Subcutaneous abdominal adipose tissue (tissue), 5 donors: ENCODE results near the gene RAP2A.

Experiments used
- H3K27ac ChIP-seq: one replicate; pipeline ENCODE4 v1.7.0; 2013; ENCODE audit warnings: low read depth, mild to moderate bottlenecking, inconsistent platforms, low read length, moderate library complexity
- H3K27me3 ChIP-seq, 5 donors: one replicate each; pipeline ENCODE4 v1.7.0; 2013; ENCODE audit warnings: low read length in 5 of 5, inconsistent platforms in 1 of 5; ENCODE audit not compliant: control insufficient read depth in 5 of 5, insufficient read depth in 4 of 5
- H3K36me3 ChIP-seq, 5 donors: one replicate each; pipeline ENCODE4 v1.7.0; 2013; ENCODE audit warnings: low read length in 5 of 5; ENCODE audit not compliant: control insufficient read depth in 5 of 5, insufficient read depth in 5 of 5
- H3K4me1 ChIP-seq, 5 donors: one replicate each; pipeline ENCODE4 v1.7.0; 2013; ENCODE audit warnings: low read length in 5 of 5, mild to moderate bottlenecking in 3 of 5, moderate library complexity in 1 of 5; ENCODE audit not compliant: control insufficient read depth in 5 of 5, insufficient read depth in 5 of 5
- H3K4me3 ChIP-seq, 5 donors: one replicate each; pipeline ENCODE4 v1.7.0; 2013; ENCODE audit warnings: low read length in 5 of 5, low read depth in 1 of 5
- H3K9ac ChIP-seq, 5 donors: one replicate each; pipeline ENCODE4 v1.7.0; 2013; ENCODE audit warnings: low read length in 5 of 5, mild to moderate bottlenecking in 4 of 5, moderate library complexity in 3 of 5
- H3K9me3 ChIP-seq, 5 donors: one replicate each; pipeline ENCODE4 v1.7.0; 2013; ENCODE audit warnings: low read length in 5 of 5; ENCODE audit not compliant: control insufficient read depth in 5 of 5
- donor health status: healthy.
- donor health status: healthy.
- donor health status: healthy.
- donor health status: healthy.
- donor health status: healthy.

The RAP2A gene

GRCh38 chr13:97466722-97467121 is 32.8 kb downstream of the RAP2A start:
- Histone ChIP-seq H3K27ac (no peak overlapping the region), H3K36me3 (peaks cover 7 to 13% (median 11%) of the 10 kb centered on the region in 5 donors), H3K4me1 (peaks cover 0 to 6% (median 0%) of the 10 kb centered on the region in 5 donors), H3K4me3 (no peak overlapping the region), H3K27me3 (no peaks in the 10 kb centered on the region), H3K9ac (no peak overlapping the region), H3K9me3 (no peaks in the 10 kb centered on the region)

DNA sequence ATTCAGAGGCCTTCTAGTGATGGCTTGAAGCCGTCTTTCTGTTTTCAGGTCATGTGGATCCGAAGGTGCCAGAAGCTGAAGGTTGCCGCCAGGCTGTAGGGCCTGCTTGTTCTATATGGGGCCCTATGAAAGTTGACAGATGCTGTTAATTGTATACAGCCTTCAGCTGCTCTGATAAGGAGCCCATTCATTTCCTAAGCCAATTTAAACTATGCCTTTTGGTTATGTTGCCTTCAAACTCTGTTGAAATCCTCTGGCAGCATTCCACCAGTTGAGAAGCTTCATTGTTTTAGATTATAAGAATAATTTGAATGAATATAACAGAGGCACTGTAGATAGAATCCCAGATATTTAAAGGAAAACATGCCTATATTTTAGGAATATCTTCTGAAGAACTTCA is 34.4 kb downstream of the RAP2A start:
- Histone ChIP-seq H3K4me3 (no peak overlapping the region), H3K27ac (no peak overlapping the region), H3K27me3 (no peaks in the 10 kb centered on the region), H3K4me1 (peaks cover 0 to 6% (median 0%) of the 10 kb centered on the region in 5 donors), H3K9ac (no peak overlapping the region), H3K9me3 (no peaks in the 10 kb centered on the region), H3K36me3 (peaks cover 7 to 13% (median 11%) of the 10 kb centered on the region in 5 donors)

DNA sequence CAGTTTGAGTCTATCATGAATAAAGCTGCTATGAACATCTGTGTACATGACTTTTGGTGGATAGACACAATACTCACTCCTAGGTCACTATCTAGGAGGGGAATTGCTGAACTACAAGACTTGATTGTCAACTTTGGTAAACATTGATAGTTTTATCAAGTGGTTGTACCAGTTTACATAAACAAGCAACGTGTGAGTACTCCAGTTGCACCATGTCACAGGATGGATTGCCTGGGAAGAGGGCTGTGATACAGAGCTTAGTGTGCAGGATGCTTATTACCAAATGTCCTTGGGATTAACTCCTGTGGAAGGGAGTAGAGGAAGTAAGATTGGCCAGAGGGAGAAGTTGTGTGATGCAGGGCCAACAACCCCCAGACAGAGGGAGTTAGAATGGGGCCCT is 37.7 kb downstream of the RAP2A start:
- Histone ChIP-seq H3K27ac (no peak overlapping the region), H3K9ac (no peak overlapping the region)

DNA sequence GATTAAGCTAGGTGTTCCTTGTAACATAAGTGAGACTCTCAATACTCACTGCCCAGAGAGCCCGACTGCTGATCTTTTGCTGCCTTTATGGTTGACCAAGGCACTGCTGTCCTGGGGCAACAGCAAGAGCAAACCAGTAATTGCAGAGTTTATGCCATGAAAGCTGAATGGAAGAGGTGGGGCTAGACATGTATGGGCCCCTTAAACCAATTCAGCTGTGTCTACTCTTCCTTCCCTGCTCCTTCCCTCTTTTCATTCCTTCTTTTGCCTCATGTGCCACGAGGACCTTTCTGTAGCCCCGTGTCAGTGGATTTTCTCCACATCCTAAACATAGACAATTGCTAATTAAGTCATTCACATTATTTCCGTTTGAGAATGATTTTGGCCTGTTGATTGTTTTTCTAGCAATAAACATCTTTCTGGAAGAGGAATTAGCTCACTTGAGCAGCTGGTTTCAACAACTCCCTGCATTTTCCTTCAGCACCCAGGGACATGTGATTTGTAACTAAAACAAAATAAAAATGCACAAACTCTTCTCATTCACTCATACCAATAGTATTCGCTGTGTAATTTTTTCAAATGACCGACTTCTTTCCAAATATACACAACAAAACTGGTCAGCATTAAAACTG is 40.5 kb downstream of the RAP2A start:
- Histone ChIP-seq H3K4me1 (peaks cover 0 to 19% (median 14%) of the 10 kb centered on the region in 5 donors), H3K36me3 (no peaks in the 10 kb centered on the region), H3K27me3 (no peaks in the 10 kb centered on the region), H3K4me3 (no peak overlapping the region), H3K9me3 (no peaks in the 10 kb centered on the region), H3K27ac (no peak overlapping the region), H3K9ac (no peak overlapping the region)

More for the DNA sequence above, 37.7 kb downstream of the RAP2A start:
- Histone ChIP-seq H3K36me3 (no peaks in the 10 kb centered on the region), H3K9me3 (no peaks in the 10 kb centered on the region), H3K4me3 (no peak overlapping the region), H3K27me3 (no peaks in the 10 kb centered on the region), H3K4me1 (peaks cover 0 to 22% (median 14%) of the 10 kb centered on the region in 5 donors)

- H3K4me1 ChIP-seq: peaks cover 0 to 19% (median 14%) of the 10 kb centered on the region in 5 donors
- no peak overlapping the region for H3K9ac ChIP-seq
- H3K9me3 ChIP-seq: no peaks in the 10 kb centered on the region
- no peaks in the 10 kb centered on the region for H3K36me3 ChIP-seq
- no peak overlapping the region for H3K27ac ChIP-seq
- H3K27me3 ChIP-seq: no peaks in the 10 kb centered on the region
- no peak overlapping the region for H3K4me3 ChIP-seq
Observed at GRCh38 chr13:97475011-97475410, 41.0 kb downstream of the RAP2A start.

- Histone ChIP-seq H3K27me3 (no peaks in the 10 kb centered on the region), H3K36me3 (no peaks in the 10 kb centered on the region), H3K27ac (no peak overlapping the region), H3K9me3 (no peaks in the 10 kb centered on the region), H3K4me1 (peaks cover 0 to 16% (median 10%) of the 10 kb centered on the region in 5 donors), H3K9ac (no peak overlapping the region), H3K4me3 (no peak overlapping the region)
Observed at GRCh38 chr13:97477844-97478243, 43.9 kb downstream of the RAP2A start.

DNA sequence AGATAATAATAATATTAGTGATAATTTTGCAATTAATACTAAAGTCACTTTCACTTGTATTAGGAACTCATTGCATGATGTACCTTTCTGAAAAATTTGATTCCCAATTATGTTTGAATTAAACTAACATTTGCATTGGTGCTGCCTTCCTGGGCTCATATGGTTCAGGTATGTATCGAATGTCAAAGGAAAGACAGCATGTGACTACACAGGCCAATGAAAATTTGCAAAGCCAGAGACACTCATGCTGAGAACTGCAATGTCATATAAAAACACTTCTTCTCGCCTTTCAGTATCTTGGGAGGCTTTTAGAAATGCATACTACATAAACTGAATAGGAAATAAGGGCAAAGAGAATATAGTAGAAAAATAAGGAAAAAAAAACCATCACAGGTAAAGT is 44.3 kb downstream of the RAP2A start:
- H3K9ac ChIP-seq: no peak overlapping the region
- H3K27ac ChIP-seq: no peak overlapping the region
- peaks cover 0 to 16% (median 10%) of the 10 kb centered on the region in 5 donors for H3K4me1 ChIP-seq
- H3K9me3 ChIP-seq: no peaks in the 10 kb centered on the region
- no peaks in the 10 kb centered on the region for H3K27me3 ChIP-seq
- no peaks in the 10 kb centered on the region for H3K36me3 ChIP-seq
- H3K4me3 ChIP-seq: no peak overlapping the region

- no peak overlapping the region for H3K4me3 ChIP-seq
- no peak overlapping the region for H3K27ac ChIP-seq
- H3K9ac ChIP-seq: no peak overlapping the region
- no peaks in the 10 kb centered on the region for H3K27me3 ChIP-seq
- peaks cover 0 to 4% (median 0%) of the 10 kb centered on the region in 5 donors for H3K4me1 ChIP-seq
- H3K36me3 ChIP-seq: no peaks in the 10 kb centered on the region
- H3K9me3 ChIP-seq: no peaks in the 10 kb centered on the region
Observed at GRCh38 chr13:97483465-97483864, 49.5 kb downstream of the RAP2A start.

DNA sequence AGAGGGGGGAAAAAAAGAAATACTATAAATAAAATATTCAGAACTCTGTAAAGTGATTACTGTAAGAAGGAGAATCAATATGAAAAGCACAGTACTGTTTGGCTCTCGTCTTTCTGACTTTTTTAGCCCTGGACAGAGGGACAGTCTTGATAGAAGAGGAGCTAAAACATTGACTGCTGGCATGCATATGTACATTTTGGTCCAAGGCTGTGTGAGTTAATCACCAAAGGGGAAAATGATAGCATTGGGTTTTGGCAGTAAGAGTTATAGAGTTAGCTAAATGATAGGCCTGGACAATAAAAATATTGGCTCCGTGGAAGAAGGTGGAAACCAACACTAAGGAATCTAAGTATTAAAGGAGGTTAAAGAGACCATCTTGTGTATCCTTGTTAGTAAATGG is 50.3 kb downstream of the RAP2A start:
- no peak overlapping the region for H3K9ac ChIP-seq
- no peaks in the 10 kb centered on the region for H3K36me3 ChIP-seq
- H3K4me3 ChIP-seq: no peak overlapping the region
- no peak overlapping the region for H3K27ac ChIP-seq
- H3K9me3 ChIP-seq: no peaks in the 10 kb centered on the region
- peaks cover 0 to 4% (median 0%) of the 10 kb centered on the region in 5 donors for H3K4me1 ChIP-seq
- H3K27me3 ChIP-seq: no peaks in the 10 kb centered on the region

GRCh38 chr13:97485320-97485719 is 51.4 kb downstream of the RAP2A start:
- Histone ChIP-seq H3K9me3 (no peaks in the 10 kb centered on the region), H3K9ac (no peak overlapping the region), H3K36me3 (no peaks in the 10 kb centered on the region), H3K27me3 (no peaks in the 10 kb centered on the region), H3K4me1 (peaks cover 0 to 4% (median 0%) of the 10 kb centered on the region in 5 donors), H3K27ac (no peak overlapping the region), H3K4me3 (no peak overlapping the region)
